Measurements from ENCODE around the gene ALOX12.

DNA sequence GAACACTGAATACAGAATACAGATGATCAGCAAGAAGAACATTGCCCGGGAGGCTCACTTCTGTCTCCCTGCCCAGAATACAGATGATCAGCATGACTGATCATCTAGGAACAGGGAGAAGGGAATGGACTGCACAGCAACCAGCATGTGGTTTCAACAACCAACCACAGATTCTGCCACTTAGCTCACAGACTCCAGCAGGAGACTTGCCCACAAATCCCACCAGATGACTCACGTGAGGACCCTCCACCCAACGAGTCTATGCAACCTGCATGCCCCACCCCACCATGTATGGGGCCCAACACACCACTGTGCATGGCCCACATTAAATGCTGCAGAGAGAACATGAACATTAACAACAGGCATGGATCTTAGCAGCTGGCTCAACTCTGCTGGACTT lies 36.1 kb upstream of the ALOX12 start:
- TF ChIP-seq CTCF (IDR thresholded peaks at IDR 0.05; ENCODE audit: low read length) (no peak), EZH2 (IDR thresholded peaks at IDR 0.05; ENCODE audit: borderline replicate concordance, low read length) (no peak)

Measured in OCI-LY1 (cell line).